NB4 (cell line): ENCODE measurements around the gene COX8A.

Experiments
- CTCF ChIP-seq: IDR thresholded peaks from one replicate; pipeline ENCODE4 v1.5.1; 2012; ENCODE audit warnings: low read depth, low read length
- MYC ChIP-seq: IDR thresholded peaks from 2 replicates; pipeline ENCODE4 v1.6.1; 2011; ENCODE audit warnings: low read depth, low read length
- POLR2A ChIP-seq: IDR thresholded peaks from 2 replicates; pipeline ENCODE4 v1.6.1; 2011; ENCODE audit warnings: mild to moderate bottlenecking; ENCODE audit not compliant: insufficient read length; ENCODE audit errors: extremely low read depth

GRCh38 chr11:64017945-64018224, 43.5 kb downstream of the COX8A start:
- TF ChIP-seq POLR2A, result no peak
- no peak for TF ChIP-seq CTCF
- TF ChIP-seq MYC, result no peak
